OCI-LY7 (cell line): Measurements from ENCODE around the gene KIAA1217. TPM values are rescaled to one million over a fixed set of nuclear protein-coding genes. Genes with fewer than 3 reads are reported as not detected.

Experiments
- BruUV-seq: library from RNA; stranded (reverse); fragments of 400-500 nt; replicated peaks from 2 replicates; lab custom pipeline; 2021; lab: Mats Ljungman, UMichigan
- CTCF ChIA-PET: fragments of 300-600 bp; sonication (Branson Sonifier 250); formaldehyde crosslinking; loops from one replicate; lab custom pipeline; 2022; ENCODE audit warnings: antibody characterized with exemption; ENCODE audit not compliant: unreplicated experiment; lab: Charles Lee
- POLR2A ChIA-PET: fragments of 300-600 bp; sonication (Branson Sonifier 250); formaldehyde crosslinking; loops from one replicate; lab custom pipeline; 2022; ENCODE audit warnings: antibody characterized with exemption; lab: Charles Lee
- DNase-seq: peaks from one replicate; pipeline ENCODE4 v3.0.0-alpha.2; 2015; ENCODE audit warnings: low spot score
- H2AFZ ChIP-seq: fragments of 200-600 bp; sonication (generic), shearing (Covaris generic); 2 replicates; pipeline ENCODE4 v1.6.1; 2014; ENCODE audit warnings: mild to moderate bottlenecking, antibody characterized with exemption, low read length, moderate library complexity
- H3K27ac ChIP-seq: fragments of 200-600 bp; sonication (generic); 2 replicates; pipeline ENCODE4 v1.5.1; 2014; ENCODE audit warnings: mixed run types, low read depth, mild to moderate bottlenecking, moderate library complexity, low read length, inconsistent platforms; ENCODE audit not compliant: poor library complexity, severe bottlenecking
- H3K36me3 ChIP-seq: fragments of 200-600 bp; sonication (generic); 2 replicates; pipeline ENCODE4 v1.6.1; 2014; ENCODE audit warnings: mild to moderate bottlenecking, antibody characterized with exemption, low read length, moderate library complexity, mixed read lengths; ENCODE audit not compliant: insufficient read depth
- H3K4me1 ChIP-seq: fragments of 200-600 bp; sonication (generic); 2 replicates; pipeline ENCODE4 v1.5.1; 2014; ENCODE audit warnings: mild to moderate bottlenecking, low read length; ENCODE audit not compliant: insufficient read depth, poor library complexity, severe bottlenecking
- H3K4me2 ChIP-seq: fragments of 200-600 bp; sonication (generic); 2 replicates; pipeline ENCODE4 v1.6.1; 2014; ENCODE audit warnings: mild to moderate bottlenecking, low read length
- H3K4me3 ChIP-seq: fragments of 200-600 bp; sonication (generic); 2 replicates; pipeline ENCODE4 v1.5.1; 2014; ENCODE audit warnings: mild to moderate bottlenecking, low read depth, low read length; ENCODE audit not compliant: poor library complexity, severe bottlenecking
- H3K79me2 ChIP-seq: fragments of 200-600 bp; sonication (generic); 2 replicates; pipeline ENCODE4 v1.6.1; 2016; ENCODE audit warnings: low read depth, mild to moderate bottlenecking, low read length, moderate library complexity, mixed read lengths; ENCODE audit not compliant: insufficient read depth
- H3K9me2 ChIP-seq: fragments of 200-600 bp; sonication (generic); 2 replicates; pipeline ENCODE4 v1.6.1; 2016; ENCODE audit warnings: mild to moderate bottlenecking, low read length, mixed read lengths; ENCODE audit not compliant: insufficient read depth
- H3K9me3 ChIP-seq: fragments of 200-600 bp; sonication (generic); 2 replicates; pipeline ENCODE4 v1.6.1; 2014; ENCODE audit warnings: mild to moderate bottlenecking, mixed run types, low read length, mixed read lengths
- H4K20me1 ChIP-seq: fragments of 200-600 bp; sonication (generic); 2 replicates; pipeline ENCODE4 v1.6.1; 2014; ENCODE audit warnings: mild to moderate bottlenecking, antibody characterized with exemption, low read length, moderate library complexity, mixed read lengths; ENCODE audit not compliant: insufficient read depth
- CTCF ChIP-seq: fragments of 200-600 bp; sonication (generic); conservative IDR thresholded peaks from 2 replicates; pipeline ENCODE4 v1.5.1; 2014; ENCODE audit warnings: mild to moderate bottlenecking, antibody characterized with exemption, low read length, moderate library complexity, mixed read lengths
- EZH2phosphoT487 ChIP-seq: fragments of 200-600 bp; sonication (generic); IDR thresholded peaks from 2 replicates; pipeline ENCODE4 v1.6.1; 2018; ENCODE audit warnings: low read depth, borderline replicate concordance, mild to moderate bottlenecking, mixed run types, antibody characterized with exemption, low read length, moderate library complexity, mixed read lengths
- intact Hi-C: fragments of 100-400 bp; cut with micrococcal nuclease; formaldehyde crosslinking; loops from one replicate; pipeline ENCODE4 v1.10.0; 2022; ENCODE audit not compliant: unreplicated experiment
- total RNA-seq, 2 experiments: library from RNA; depleted of rRNA in 1 of 2; stranded (reverse); fragments of >200 nt in 1 of 2; shearing (Covaris generic) in 1 of 2; gene quantifications; 2 replicates each; pipeline ENCODE4 v1.2.3, GENCODE V29; 2014 to 2022

KIAA1217 gene
- total RNA-seq, 2 experiments from 2014 or later: not detected

GRCh38 chr10:24484771-24485170 is 275.8 kb downstream of the KIAA1217 start:
- H3K4me3 ChIP-seq: no peak overlapping the region
- ChIA-PET CTCF (no interaction called here), POLR2A (interaction anchor here (0.6 to 1.0 kb wide), 3 partner anchors 13 to 1609 kb away, joined by 3 to 7 read pairs (median 3); no protein-coding TSS in a partner anchor)
- no peaks in the 10 kb centered on the region for H3K79me2 ChIP-seq
- no peaks in the 10 kb centered on the region for H3K9me3 ChIP-seq
- no peaks in the 10 kb centered on the region for H3K9me2 ChIP-seq
- H2AFZ ChIP-seq: no peak overlapping the region
- H3K4me1 ChIP-seq: no peaks in the 10 kb centered on the region
- no peaks in the 10 kb centered on the region for H3K36me3 ChIP-seq
- no peak overlapping the region for H3K27ac ChIP-seq
- no TSS peak for BruUV-seq
- no peaks in the 10 kb centered on the region for H4K20me1 ChIP-seq
- TF ChIP-seq CTCF: no peak
- TF ChIP-seq EZH2phosphoT487: no peak
- H3K4me2 ChIP-seq: no peak overlapping the region
- no peak for DNase-seq
- intact Hi-C loops: no loop called here

GRCh38 chr10:24485304-24485703 is 276.4 kb downstream of the KIAA1217 start:
- Histone ChIP-seq H4K20me1 (no peaks in the 10 kb centered on the region), H3K9me2 (no peaks in the 10 kb centered on the region), H2AFZ (no peak overlapping the region), H3K9me3 (no peaks in the 10 kb centered on the region), H3K4me2 (no peak overlapping the region), H3K36me3 (no peaks in the 10 kb centered on the region), H3K4me1 (no peaks in the 10 kb centered on the region), H3K4me3 (no peak overlapping the region), H3K27ac (no peak overlapping the region), H3K79me2 (no peaks in the 10 kb centered on the region)
- ChIA-PET POLR2A (interaction anchor here (0.6 to 0.7 kb wide), 2 partner anchors 13 to 1609 kb away, joined by 3 read pairs; no protein-coding TSS in a partner anchor), CTCF (no interaction called here)
- BruUV-seq: no TSS peak
- DNase-seq: no peak
- intact Hi-C loops: no loop called here
- TF ChIP-seq CTCF (no peak), EZH2phosphoT487 (no peak)

GRCh38 chr10:24488631-24489030 is 279.7 kb downstream of the KIAA1217 start:
- no peak overlapping the region for H2AFZ ChIP-seq
- no peaks in the 10 kb centered on the region for H3K79me2 ChIP-seq
- no peaks in the 10 kb centered on the region for H4K20me1 ChIP-seq
- no peak overlapping the region for H3K4me2 ChIP-seq
- intact Hi-C loops: no loop called here
- no peaks in the 10 kb centered on the region for H3K9me3 ChIP-seq
- no peak for TF ChIP-seq EZH2phosphoT487
- TF ChIP-seq CTCF: no peak
- no TSS peak for BruUV-seq
- CTCF ChIA-PET: no interaction called here
- no peak overlapping the region for H3K4me3 ChIP-seq
- no peak overlapping the region for H3K27ac ChIP-seq
- H3K36me3 ChIP-seq: no peaks in the 10 kb centered on the region
- POLR2A ChIA-PET: no interaction called here
- no peaks in the 10 kb centered on the region for H3K4me1 ChIP-seq
- no peaks in the 10 kb centered on the region for H3K9me2 ChIP-seq
- DNase-seq: no peak
